ENCODE results near the gene CLEC4C. TPM values are rescaled to one million over a fixed set of nuclear protein-coding genes. Genes with fewer than 3 reads are reported as not detected.

Gene CLEC4C
- total and polyA plus RNA-seq, 2 of the 13 experiments (the other 11 are each of a cell fraction or from before 2014, with no cell fraction given): not detected

DNA sequence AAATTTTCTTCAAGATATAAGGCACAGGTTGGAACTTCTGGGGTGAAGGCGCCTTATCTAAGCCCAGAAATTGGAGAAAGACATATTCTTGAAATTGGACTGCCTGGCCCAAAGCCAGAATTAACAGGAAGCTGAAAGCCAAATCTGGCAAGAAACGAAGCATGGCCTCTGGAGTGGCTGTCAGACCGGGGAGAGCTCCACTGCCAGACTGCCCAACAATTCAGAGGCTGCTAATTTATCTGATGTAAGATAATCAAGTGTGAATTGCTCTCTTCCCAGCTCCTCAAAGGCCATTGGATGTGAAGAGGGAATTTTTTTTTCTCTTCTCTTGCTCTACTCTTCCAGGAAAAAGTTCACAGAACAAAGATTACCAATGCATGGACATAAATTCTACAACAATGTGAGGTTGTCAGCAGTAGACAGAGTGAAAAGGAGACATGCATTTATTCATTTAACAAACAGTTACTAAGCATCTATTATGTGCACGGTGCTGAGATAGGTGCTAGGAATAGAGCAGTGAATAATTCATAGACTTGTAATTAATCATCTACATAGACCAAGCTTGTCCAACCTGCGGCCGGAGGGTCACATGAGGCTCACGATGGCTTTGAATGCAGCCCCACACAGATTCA lies 51.5 kb downstream of the CLEC4C start, which contains the start of gene GDF3 (continued):
- no peak for TF ChIP-seq ZMAT3 (CRISPR knock-in tag; conservative IDR thresholded peaks at IDR 0.05)
- TF ChIP-seq ZNF160 (CRISPR knock-in tag; IDR thresholded peaks at IDR 0.05): no peak
- no peak for TF ChIP-seq LCORL (IDR thresholded peaks at IDR 0.05)
- TF ChIP-seq LCORL (CRISPR knock-in tag; IDR thresholded peaks at IDR 0.05): no peak
- TF ChIP-seq ZNF382 (CRISPR knock-in tag; IDR thresholded peaks at IDR 0.05; ENCODE audit: borderline replicate concordance): no peak
- TF ChIP-seq MXD3 (CRISPR knock-in tag; IDR thresholded peaks at IDR 0.05): no peak
- TF ChIP-seq ZBTB7A (CRISPR knock-in tag; IDR thresholded peaks at IDR 0.05): no peak
- TF ChIP-seq TBP (CRISPR knock-in tag; IDR thresholded peaks at IDR 0.05): no peak

DNA sequence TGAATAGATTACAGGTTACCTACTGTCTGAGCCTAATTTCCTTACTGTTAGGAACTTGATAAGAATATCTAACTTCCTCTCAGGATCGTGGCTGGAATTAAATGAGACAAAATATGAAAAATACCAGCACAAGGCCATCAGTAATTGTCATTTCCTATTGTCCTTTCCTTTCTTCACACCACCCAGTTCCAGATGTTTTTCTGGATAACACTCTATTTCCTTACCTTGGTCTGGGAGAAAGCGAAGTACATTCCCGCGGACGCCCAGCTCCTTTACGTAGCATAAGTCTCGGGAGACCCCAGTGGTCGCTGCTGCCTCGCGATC lies 52.0 kb downstream of the CLEC4C start:
- in situ Hi-C loops (cut with HindIII; ENCODE audit: extremely low pct_ligation_motif_present, low pct_unique_long_range_greater_than_20kb) (no loop called here), intact Hi-C loops (cut with micrococcal nuclease; ENCODE audit: unreplicated experiment) (no loop called here)
- Histone ChIP-seq H3K36me3 (replicated peaks in 1 of 2; ENCODE audit: control insufficient read depth in 1 of 2, insufficient read depth in 2 of 2, low read length in 2 of 2) (no peaks in the 10 kb centered on the region), H3K9ac (ENCODE audit: insufficient read depth, low read depth, low read length) (no peak overlapping the region), H3K27ac (ENCODE audit: extremely low read length, insufficient read depth, low read length) (no peak overlapping the region), H4K20me1 (ENCODE audit: insufficient read depth, low read length) (no peaks in the 10 kb centered on the region), H3K4me3 (replicated peaks in 1 of 3; ENCODE audit: insufficient read depth in 1 of 3, low read depth in 2 of 3, low read length in 3 of 3) (no peak overlapping the region), H2AFZ (ENCODE audit: low read length) (no peak overlapping the region), H3K4me2 (ENCODE audit: low read depth, low read length) (no peak overlapping the region), H3K79me2 (ENCODE audit: insufficient read depth, low read length) (no peaks in the 10 kb centered on the region), H3K27me3 (ENCODE audit: control insufficient read depth in 1 of 2, insufficient read depth in 2 of 2, low read length in 2 of 2) (0 out of 5 replicates have a peak, but pooled peaks cover 0 to under 1% of the 10 kb centered on the region in 2 experiments), H3K4me1 (ENCODE audit: insufficient read depth, low read length) (no peaks in the 10 kb centered on the region), H3K9me3 (ENCODE audit: low read length) (no peaks in the 10 kb centered on the region)
- ATAC-seq: no peak
- no peak for FAIRE-seq
- CTCF ChIA-PET (ENCODE audit: low intra/inter-chr PET ratio, low total read pairs): no interaction called here
- POLR2A ChIA-PET: no interaction called here
- WGBS (ENCODE audit: low lambda C conversion rate): 77% methylated on average over 10 of the region's 10 CpGs
- BruUV-seq (replicated peaks): no TSS peak
- DNase-seq (ENCODE audit: low spot score): no peak
- TF ChIP-seq ZFAT (CRISPR knock-in tag; conservative IDR thresholded peaks at IDR 0.05): no peak
- TF ChIP-seq TCF12 (IDR thresholded peaks at IDR 0.05): no peak
- TF ChIP-seq TCF12 (CRISPR knock-in tag; IDR thresholded peaks at IDR 0.05): no peak
- TF ChIP-seq ZNF574 (CRISPR knock-in tag; IDR thresholded peaks at IDR 0.05): no peak
- no peak for TF ChIP-seq SP1 (IDR thresholded peaks at IDR 0.05)
- no peak for TF ChIP-seq SP1 (CRISPR knock-in tag; IDR thresholded peaks at IDR 0.05)
- TF ChIP-seq, protein P1, sequence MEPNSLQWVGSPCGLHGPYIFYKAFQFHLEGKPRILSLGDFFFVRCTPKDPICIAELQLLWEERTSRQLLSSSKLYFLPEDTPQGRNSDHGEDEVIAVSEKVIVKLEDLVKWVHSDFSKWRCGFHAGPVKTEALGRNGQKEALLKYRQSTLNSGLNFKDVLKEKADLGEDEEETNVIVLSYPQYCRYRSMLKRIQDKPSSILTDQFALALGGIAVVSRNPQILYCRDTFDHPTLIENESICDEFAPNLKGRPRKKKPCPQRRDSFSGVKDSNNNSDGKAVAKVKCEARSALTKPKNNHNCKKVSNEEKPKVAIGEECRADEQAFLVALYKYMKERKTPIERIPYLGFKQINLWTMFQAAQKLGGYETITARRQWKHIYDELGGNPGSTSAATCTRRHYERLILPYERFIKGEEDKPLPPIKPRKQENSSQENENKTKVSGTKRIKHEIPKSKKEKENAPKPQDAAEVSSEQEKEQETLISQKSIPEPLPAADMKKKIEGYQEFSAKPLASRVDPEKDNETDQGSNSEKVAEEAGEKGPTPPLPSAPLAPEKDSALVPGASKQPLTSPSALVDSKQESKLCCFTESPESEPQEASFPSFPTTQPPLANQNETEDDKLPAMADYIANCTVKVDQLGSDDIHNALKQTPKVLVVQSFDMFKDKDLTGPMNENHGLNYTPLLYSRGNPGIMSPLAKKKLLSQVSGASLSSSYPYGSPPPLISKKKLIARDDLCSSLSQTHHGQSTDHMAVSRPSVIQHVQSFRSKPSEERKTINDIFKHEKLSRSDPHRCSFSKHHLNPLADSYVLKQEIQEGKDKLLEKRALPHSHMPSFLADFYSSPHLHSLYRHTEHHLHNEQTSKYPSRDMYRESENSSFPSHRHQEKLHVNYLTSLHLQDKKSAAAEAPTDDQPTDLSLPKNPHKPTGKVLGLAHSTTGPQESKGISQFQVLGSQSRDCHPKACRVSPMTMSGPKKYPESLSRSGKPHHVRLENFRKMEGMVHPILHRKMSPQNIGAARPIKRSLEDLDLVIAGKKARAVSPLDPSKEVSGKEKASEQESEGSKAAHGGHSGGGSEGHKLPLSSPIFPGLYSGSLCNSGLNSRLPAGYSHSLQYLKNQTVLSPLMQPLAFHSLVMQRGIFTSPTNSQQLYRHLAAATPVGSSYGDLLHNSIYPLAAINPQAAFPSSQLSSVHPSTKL (CRISPR knock-in tag; IDR thresholded peaks at IDR 0.05): no peak
- no peak for TF ChIP-seq TMF1 (CRISPR knock-in tag; IDR thresholded peaks at IDR 0.05; ENCODE audit: low read depth)
- no peak for TF ChIP-seq SIN3B (IDR thresholded peaks at IDR 0.05; ENCODE audit: low read length)
- TF ChIP-seq, protein P2, sequence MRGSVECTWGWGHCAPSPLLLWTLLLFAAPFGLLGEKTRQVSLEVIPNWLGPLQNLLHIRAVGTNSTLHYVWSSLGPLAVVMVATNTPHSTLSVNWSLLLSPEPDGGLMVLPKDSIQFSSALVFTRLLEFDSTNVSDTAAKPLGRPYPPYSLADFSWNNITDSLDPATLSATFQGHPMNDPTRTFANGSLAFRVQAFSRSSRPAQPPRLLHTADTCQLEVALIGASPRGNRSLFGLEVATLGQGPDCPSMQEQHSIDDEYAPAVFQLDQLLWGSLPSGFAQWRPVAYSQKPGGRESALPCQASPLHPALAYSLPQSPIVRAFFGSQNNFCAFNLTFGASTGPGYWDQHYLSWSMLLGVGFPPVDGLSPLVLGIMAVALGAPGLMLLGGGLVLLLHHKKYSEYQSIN (CRISPR knock-in tag; IDR thresholded peaks at IDR 0.05; ENCODE audit: borderline replicate concordance): no peak

Measured in HepG2 (cell line).